ENCODE data around the gene MLLT3.

DNA sequence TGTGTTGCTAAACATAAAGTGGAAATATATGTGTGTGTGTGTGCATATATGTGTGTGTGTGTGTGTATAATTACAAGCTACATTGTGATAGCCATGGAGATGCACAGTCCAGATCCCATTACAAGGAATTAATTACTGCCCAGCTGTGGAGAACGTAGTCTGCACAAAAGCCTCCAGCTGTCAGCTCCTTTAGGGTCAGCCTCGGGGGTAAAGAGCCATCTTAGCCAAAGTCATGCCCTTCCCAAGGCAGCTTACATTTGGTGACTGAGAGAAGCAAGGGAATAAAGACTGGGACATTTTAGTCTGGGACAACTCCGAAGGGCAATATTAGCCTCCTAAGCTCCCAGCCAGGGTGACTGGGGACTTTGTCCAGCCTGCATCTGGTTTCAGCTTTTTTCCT is 39.9 kb upstream of the MLLT3 start:
- TF ChIP-seq, protein P1, sequence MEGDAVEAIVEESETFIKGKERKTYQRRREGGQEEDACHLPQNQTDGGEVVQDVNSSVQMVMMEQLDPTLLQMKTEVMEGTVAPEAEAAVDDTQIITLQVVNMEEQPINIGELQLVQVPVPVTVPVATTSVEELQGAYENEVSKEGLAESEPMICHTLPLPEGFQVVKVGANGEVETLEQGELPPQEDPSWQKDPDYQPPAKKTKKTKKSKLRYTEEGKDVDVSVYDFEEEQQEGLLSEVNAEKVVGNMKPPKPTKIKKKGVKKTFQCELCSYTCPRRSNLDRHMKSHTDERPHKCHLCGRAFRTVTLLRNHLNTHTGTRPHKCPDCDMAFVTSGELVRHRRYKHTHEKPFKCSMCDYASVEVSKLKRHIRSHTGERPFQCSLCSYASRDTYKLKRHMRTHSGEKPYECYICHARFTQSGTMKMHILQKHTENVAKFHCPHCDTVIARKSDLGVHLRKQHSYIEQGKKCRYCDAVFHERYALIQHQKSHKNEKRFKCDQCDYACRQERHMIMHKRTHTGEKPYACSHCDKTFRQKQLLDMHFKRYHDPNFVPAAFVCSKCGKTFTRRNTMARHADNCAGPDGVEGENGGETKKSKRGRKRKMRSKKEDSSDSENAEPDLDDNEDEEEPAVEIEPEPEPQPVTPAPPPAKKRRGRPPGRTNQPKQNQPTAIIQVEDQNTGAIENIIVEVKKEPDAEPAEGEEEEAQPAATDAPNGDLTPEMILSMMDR (IDR thresholded peaks at IDR 0.05): no peak
- no peak for TF ChIP-seq POLR2A (IDR thresholded peaks at IDR 0.05)
